ENCODE data around the gene CMA1.
"Not testable (repeated sequence)": the region's sequence is repeated elsewhere in the genome, so short reads cannot be mapped to it uniquely, and the experiment has no call there.

The CMA1 gene

DNA sequence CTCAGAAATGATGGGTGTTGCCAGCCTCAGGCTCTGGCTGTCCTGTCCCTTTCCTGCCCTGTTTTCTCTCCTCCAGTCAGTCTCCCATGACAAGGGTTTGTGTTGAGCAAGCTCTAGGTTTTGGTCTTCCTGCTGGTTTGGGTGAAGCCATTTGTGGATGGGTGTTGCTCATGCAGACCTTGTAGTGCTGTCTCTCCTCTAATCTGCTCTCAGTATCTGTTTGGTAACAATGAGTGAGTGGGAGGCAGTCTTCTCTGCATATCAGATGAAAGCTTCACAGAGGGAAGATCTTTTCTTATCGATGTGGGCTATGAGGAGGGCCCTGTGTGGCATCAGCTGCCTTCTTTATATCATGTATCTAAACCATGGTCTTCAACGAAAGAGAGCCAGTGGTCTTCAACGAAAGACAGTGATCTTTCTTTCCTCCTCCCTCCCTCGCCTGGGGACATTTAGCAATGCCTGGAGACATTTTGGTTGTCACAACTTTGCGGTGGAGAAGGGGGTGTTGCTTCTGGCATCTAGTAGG lies 3.6 kb downstream of the CMA1 start:
- Histone ChIP-seq H3K9me3 (ENCODE audit: control insufficient read depth, low read depth, low read length) (no peaks in the 10 kb centered on the region), H3K9ac (ENCODE audit: low read length) (no peak overlapping the region), H3K4me1 (ENCODE audit: control insufficient read depth, low read depth, low read length) (no peaks in the 10 kb centered on the region), H3K36me3 (ENCODE audit: control insufficient read depth, low read depth, low read length) (no peaks in the 10 kb centered on the region), H3K27ac (ENCODE audit: low read length) (no peak overlapping the region), H3K4me3 (ENCODE audit: low read length) (no peak overlapping the region), H3K27me3 (ENCODE audit: control insufficient read depth, insufficient read depth, low read length) (no peaks in the 10 kb centered on the region)

- not testable (repeated sequence) for H3K4me3 ChIP-seq (ENCODE audit: low read length); H3K27ac ChIP-seq (ENCODE audit: low read length); H3K4me1 ChIP-seq (ENCODE audit: control insufficient read depth, low read depth, low read length); H3K27me3 ChIP-seq (ENCODE audit: control insufficient read depth, insufficient read depth, low read length); H3K9ac ChIP-seq (ENCODE audit: low read length); H3K9me3 ChIP-seq (ENCODE audit: control insufficient read depth, low read depth, low read length); H3K36me3 ChIP-seq (ENCODE audit: control insufficient read depth, low read depth, low read length)
Observed at GRCh38 chr14:24491586-24492408, 16.3 kb downstream of the CMA1 start.

GRCh38 chr14:24483604-24484252 lies 24.3 kb downstream of the CMA1 start:
- Histone ChIP-seq H3K27me3 (ENCODE audit: control insufficient read depth, insufficient read depth, low read length) (no peaks in the 10 kb centered on the region), H3K36me3 (ENCODE audit: control insufficient read depth, low read depth, low read length) (no peaks in the 10 kb centered on the region), H3K4me3 (ENCODE audit: low read length) (no peak overlapping the region), H3K4me1 (ENCODE audit: control insufficient read depth, low read depth, low read length) (no peaks in the 10 kb centered on the region), H3K9ac (ENCODE audit: low read length) (no peak overlapping the region), H3K27ac (ENCODE audit: low read length) (no peak overlapping the region), H3K9me3 (ENCODE audit: control insufficient read depth, low read depth, low read length) (no peaks in the 10 kb centered on the region)

GRCh38 chr14:24482699-24483303 lies 25.3 kb downstream of the CMA1 start:
- H3K4me3 ChIP-seq (ENCODE audit: low read length); H3K36me3 ChIP-seq (ENCODE audit: control insufficient read depth, low read depth, low read length); H3K9ac ChIP-seq (ENCODE audit: low read length); H3K27me3 ChIP-seq (ENCODE audit: control insufficient read depth, insufficient read depth, low read length); H3K27ac ChIP-seq (ENCODE audit: low read length); H3K4me1 ChIP-seq (ENCODE audit: control insufficient read depth, low read depth, low read length); H3K9me3 ChIP-seq (ENCODE audit: control insufficient read depth, low read depth, low read length): not testable (repeated sequence)

- no peak overlapping the region for H3K27ac ChIP-seq (ENCODE audit: low read length)
- no peaks in the 10 kb centered on the region for H3K36me3 ChIP-seq (ENCODE audit: control insufficient read depth, low read depth, low read length)
- H3K9me3 ChIP-seq (ENCODE audit: control insufficient read depth, low read depth, low read length) = no peaks in the 10 kb centered on the region
- H3K4me3 ChIP-seq (ENCODE audit: low read length) = no peak overlapping the region
- H3K9ac ChIP-seq (ENCODE audit: low read length) = no peak overlapping the region
- no peaks in the 10 kb centered on the region for H3K27me3 ChIP-seq (ENCODE audit: control insufficient read depth, insufficient read depth, low read length)
- H3K4me1 ChIP-seq (ENCODE audit: control insufficient read depth, low read depth, low read length) = no peaks in the 10 kb centered on the region
Observed at GRCh38 chr14:24481622-24482324, 26.3 kb downstream of the CMA1 start.

DNA sequence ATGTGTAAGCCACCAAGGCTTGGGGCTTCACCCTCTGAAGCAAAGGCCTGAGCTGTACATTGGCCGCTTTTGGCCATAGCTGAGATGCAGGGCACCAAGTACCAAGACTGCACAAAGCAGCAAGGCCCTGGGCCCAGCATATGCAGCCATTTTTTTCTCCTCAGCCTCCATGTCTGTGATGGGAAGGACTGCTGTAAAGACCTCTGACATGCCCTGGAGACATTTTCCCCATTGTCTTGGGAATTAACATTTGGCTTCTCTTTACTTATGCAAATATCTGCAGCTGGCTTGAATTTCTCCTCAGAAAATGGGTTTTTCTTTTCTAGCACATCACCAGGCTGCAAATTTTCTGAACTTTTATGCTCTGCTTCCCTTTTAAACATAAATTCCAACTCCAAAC lies 28.1 kb downstream of the CMA1 start:
- not testable (repeated sequence) for H3K27ac ChIP-seq (ENCODE audit: low read length); H3K4me3 ChIP-seq (ENCODE audit: low read length); H3K4me1 ChIP-seq (ENCODE audit: control insufficient read depth, low read depth, low read length); H3K27me3 ChIP-seq (ENCODE audit: control insufficient read depth, insufficient read depth, low read length); H3K9ac ChIP-seq (ENCODE audit: low read length); H3K36me3 ChIP-seq (ENCODE audit: control insufficient read depth, low read depth, low read length); H3K9me3 ChIP-seq (ENCODE audit: control insufficient read depth, low read depth, low read length)

- no peaks in the 10 kb centered on the region for H3K4me1 ChIP-seq (ENCODE audit: control insufficient read depth, low read depth, low read length)
- H3K4me3 ChIP-seq (ENCODE audit: low read length) = no peak overlapping the region
- H3K27ac ChIP-seq (ENCODE audit: low read length) = no peak overlapping the region
- no peak overlapping the region for H3K9ac ChIP-seq (ENCODE audit: low read length)
- no peaks in the 10 kb centered on the region for H3K36me3 ChIP-seq (ENCODE audit: control insufficient read depth, low read depth, low read length)
- H3K9me3 ChIP-seq (ENCODE audit: control insufficient read depth, low read depth, low read length) = no peaks in the 10 kb centered on the region
- H3K27me3 ChIP-seq (ENCODE audit: control insufficient read depth, insufficient read depth, low read length) = no peaks in the 10 kb centered on the region
Observed at GRCh38 chr14:24475261-24475660, 32.8 kb downstream of the CMA1 start.

DNA sequence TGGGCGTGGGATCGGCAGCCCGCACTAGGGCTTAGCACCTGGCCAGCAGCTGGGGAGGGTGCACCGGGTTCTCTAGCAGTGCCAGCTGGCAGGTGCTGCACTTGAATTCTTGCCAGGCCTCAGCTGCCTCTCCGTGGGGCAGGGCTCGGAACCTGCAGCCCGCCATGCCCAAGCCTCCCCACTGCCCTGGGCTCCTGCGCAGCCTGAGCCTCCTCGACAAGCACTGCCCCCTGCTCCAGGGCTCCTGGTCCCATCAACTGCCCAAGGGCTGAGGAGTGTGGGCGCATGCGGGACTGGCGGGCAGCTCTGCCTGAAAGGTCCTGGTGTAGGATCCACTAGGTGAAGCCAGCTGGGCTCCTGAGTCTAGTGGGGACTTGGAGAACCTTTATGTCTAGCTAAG lies 34.9 kb downstream of the CMA1 start:
- Histone ChIP-seq H3K4me3 (ENCODE audit: low read length) (no peak overlapping the region), H3K36me3 (ENCODE audit: control insufficient read depth, low read depth, low read length) (no peaks in the 10 kb centered on the region), H3K4me1 (ENCODE audit: control insufficient read depth, low read depth, low read length) (no peaks in the 10 kb centered on the region), H3K9ac (ENCODE audit: low read length) (no peak overlapping the region), H3K27me3 (ENCODE audit: control insufficient read depth, insufficient read depth, low read length) (no peaks in the 10 kb centered on the region), H3K9me3 (ENCODE audit: control insufficient read depth, low read depth, low read length) (no peaks in the 10 kb centered on the region), H3K27ac (ENCODE audit: low read length) (no peak overlapping the region)

GRCh38 chr14:24470450-24470849 lies 37.6 kb downstream of the CMA1 start:
- H3K27me3 ChIP-seq (ENCODE audit: control insufficient read depth, insufficient read depth, low read length); H3K4me1 ChIP-seq (ENCODE audit: control insufficient read depth, low read depth, low read length); H3K9ac ChIP-seq (ENCODE audit: low read length); H3K36me3 ChIP-seq (ENCODE audit: control insufficient read depth, low read depth, low read length); H3K27ac ChIP-seq (ENCODE audit: low read length); H3K4me3 ChIP-seq (ENCODE audit: low read length); H3K9me3 ChIP-seq (ENCODE audit: control insufficient read depth, low read depth, low read length): not testable (repeated sequence)

DNA sequence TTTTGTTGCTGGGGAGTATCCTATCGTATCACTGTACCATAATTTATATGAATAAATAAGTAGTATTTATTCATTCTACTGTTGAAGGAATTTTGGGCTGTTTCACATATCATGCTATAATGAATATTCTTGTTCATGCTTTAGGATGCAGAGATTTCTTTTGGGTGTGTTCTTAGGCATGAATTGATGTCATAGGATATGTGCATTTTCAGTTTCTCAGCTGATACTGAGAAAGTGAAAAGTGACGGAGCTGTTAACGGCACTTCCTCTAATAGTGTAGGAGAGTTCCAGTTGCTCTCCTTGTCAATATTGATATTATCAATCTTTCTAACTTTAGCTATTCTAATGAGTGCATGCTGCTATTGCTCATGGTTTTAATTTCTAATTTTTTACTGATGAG lies 42.3 kb downstream of the CMA1 start:
- Histone ChIP-seq H3K27me3 (ENCODE audit: control insufficient read depth, insufficient read depth, low read length) (no peaks in the 10 kb centered on the region), H3K27ac (ENCODE audit: low read length) (no peak overlapping the region)

GRCh38 chr14:24465368-24465767 lies 42.7 kb downstream of the CMA1 start:
- H3K27ac ChIP-seq (ENCODE audit: low read length) = no peak overlapping the region
- no peak overlapping the region for H3K9ac ChIP-seq (ENCODE audit: low read length)
- no peaks in the 10 kb centered on the region for H3K36me3 ChIP-seq (ENCODE audit: control insufficient read depth, low read depth, low read length)

More for the DNA sequence above, 42.3 kb downstream of the CMA1 start:
- no peaks in the 10 kb centered on the region for H3K36me3 ChIP-seq (ENCODE audit: control insufficient read depth, low read depth, low read length)
- no peaks in the 10 kb centered on the region for H3K9me3 ChIP-seq (ENCODE audit: control insufficient read depth, low read depth, low read length)
- no peak overlapping the region for H3K4me3 ChIP-seq (ENCODE audit: low read length)
- H3K4me1 ChIP-seq (ENCODE audit: control insufficient read depth, low read depth, low read length) = no peaks in the 10 kb centered on the region
- no peak overlapping the region for H3K9ac ChIP-seq (ENCODE audit: low read length)

More at GRCh38 chr14:24465368-24465767, 42.7 kb downstream of the CMA1 start:
- Histone ChIP-seq H3K4me1 (ENCODE audit: control insufficient read depth, low read depth, low read length) (no peaks in the 10 kb centered on the region), H3K27me3 (ENCODE audit: control insufficient read depth, insufficient read depth, low read length) (no peaks in the 10 kb centered on the region), H3K9me3 (ENCODE audit: control insufficient read depth, low read depth, low read length) (no peaks in the 10 kb centered on the region), H3K4me3 (ENCODE audit: low read length) (no peak overlapping the region)
